GM18951 (cell line): ENCODE results near the gene CACNA2D1.

Experiments
- POLR2A ChIP-seq: IDR thresholded peaks from 4 replicates; pipeline ENCODE4 v1.6.1; 2011; ENCODE audit warnings: mild to moderate bottlenecking; ENCODE audit not compliant: insufficient read length, insufficient read depth; ENCODE audit errors: extremely low read depth
- in situ Hi-C: fragments of 300-500 bp; cut with MboI; formaldehyde crosslinking; loops from one replicate; pipeline ENCODE4 v1.12.0; 2022; ENCODE audit warnings: low sequenced_read_pairs, mixed read lengths, inconsistent platforms; ENCODE audit not compliant: unreplicated experiment

CACNA2D1 gene

DNA sequence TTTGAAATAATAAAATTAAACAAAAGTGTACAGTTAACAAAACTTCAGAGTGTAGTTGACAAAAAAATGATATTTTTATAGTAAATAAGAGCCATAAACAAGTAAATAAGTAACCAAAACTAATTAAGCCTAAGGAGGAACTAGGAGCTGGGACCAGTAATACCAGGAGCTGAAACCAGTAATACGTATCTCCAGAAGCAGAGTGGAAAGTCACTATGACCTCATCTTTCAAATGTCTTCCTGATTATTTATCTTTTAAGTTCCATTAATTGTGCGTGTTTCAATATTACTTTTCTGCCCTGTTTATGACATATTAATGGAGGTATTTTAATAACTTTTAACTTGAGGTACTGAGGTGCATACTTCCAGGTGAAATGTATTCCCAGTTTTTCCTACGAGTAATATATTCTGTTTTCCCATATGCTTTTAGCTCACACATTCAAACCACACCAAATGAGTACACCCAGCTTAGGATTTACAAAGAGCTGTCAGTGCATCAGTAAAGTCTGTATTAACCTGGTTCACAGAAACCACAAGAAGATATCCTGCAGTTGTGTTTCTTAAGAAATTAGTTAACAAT lies 390.0 kb downstream of the CACNA2D1 start:
- in situ Hi-C loops = no loop called here
- TF ChIP-seq POLR2A = no peak

DNA sequence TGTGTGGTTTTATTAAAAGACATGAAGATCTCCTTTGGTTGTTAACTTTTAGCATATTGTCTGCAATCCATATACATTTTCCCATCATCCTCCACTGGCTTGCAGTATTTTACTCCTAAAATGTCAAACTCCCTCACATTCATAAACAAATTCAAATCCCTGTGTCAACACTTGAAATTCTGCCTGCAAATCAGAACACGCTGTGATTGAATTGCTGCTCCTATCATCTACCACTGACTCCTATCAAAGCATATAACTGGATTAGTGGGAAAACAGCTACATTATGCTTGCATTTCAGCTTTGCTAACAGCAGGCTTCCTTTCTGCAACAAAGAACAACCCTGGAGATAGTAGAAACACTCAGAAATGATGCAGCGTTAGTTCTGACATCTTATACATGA lies 392.0 kb downstream of the CACNA2D1 start:
- in situ Hi-C loops = no loop called here
- no peak for TF ChIP-seq POLR2A

DNA sequence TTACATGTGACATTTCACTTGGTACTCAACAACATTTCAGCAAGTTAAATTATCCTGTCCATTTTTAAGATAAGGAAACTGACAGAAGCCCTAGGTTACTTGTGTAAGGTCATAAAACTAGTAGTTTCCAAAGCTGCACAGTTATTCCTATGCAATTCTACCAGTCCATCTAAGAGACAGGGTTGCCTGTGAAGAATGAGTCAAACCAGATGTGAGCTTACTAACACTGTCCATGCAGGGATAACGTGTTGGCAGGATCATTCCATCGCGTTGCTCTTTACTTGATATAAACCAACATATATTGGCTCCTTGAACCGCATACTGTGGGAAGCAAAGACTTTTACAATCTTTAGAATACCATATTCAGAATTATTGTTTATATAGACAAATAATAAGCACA lies 392.8 kb downstream of the CACNA2D1 start:
- TF ChIP-seq POLR2A = no peak
- in situ Hi-C loops = no loop called here

DNA sequence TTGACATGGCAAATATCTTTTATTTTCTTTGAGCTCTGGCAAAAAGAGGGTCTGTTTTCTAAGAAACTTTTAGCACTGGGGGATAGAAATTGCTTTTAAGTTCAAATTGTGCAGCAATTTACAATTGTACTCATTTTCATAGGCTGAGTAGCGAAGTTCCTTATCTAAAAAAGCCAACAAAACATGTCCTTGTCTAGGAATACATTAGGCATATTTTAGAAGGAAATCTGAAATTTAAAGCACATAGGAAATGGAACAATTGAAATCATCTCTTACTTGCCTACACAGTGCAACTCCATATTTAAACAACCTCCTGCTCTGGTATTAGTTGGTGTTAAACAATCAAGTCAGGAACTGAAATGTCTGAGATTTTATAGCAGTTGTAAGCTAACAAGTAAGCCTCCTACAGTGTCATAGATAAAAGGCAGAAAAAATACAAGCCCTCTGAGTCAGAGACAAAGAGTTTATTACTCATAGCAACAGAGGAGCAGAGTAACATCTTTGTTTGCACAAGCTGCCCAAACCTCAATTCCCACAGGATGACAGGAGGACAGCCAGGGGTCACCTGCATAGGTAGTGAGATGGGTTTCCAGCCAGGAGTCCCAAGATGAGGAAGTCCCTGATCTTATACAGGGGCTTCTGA lies 393.6 kb downstream of the CACNA2D1 start:
- in situ Hi-C loops = loop anchor here (25.0 kb wide), 1 partner anchor 537 kb away; no protein-coding TSS in a partner anchor
- no peak for TF ChIP-seq POLR2A

DNA sequence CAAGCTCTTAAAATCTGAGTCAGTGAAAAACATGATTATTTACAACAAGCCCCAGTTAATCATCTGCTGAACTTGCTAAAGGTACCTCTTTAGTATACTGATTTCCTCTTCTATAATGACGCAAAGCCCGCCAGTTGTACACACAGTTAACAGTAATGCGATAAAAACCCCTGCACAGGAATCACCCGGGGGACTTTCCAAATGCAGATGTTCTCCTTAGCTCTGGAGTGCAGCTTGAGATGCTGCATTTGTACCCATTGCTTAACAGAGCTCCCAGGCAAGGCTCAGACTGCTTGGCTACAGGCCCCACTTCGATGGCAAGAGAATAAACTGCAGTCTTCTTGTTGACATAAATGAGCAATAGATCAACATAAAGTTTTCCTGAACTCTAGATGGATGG lies 394.1 kb downstream of the CACNA2D1 start:
- in situ Hi-C loops = loop anchor here (25.0 kb wide), 1 partner anchor 538 kb away; no protein-coding TSS in a partner anchor
- no peak for TF ChIP-seq POLR2A

DNA sequence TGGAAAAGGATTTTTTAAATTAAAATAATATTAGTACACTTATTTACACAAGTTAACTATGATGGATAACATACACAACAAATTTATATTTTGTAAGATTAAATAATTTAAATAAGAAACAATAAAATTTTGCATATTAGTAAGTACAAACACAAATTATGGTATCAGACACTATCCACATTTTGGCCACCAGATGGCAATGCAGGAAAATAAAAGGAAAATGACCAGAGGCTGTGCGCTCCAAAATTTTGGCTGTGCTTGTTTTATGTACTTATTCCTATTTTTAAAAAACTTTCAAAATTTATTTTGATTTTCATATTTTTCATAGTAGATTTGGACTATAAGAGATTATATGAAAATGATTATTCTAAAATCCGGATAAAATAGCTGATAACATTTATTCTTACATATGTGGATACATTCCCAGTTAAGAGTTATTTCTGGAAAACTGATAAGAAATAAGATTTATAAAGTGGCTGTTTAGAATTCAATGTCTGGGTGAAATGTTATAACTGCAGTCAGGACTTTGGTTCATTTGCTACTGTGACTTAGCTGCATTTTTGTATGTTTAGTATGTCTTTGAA lies 399.0 kb downstream of the CACNA2D1 start:
- no peak for TF ChIP-seq POLR2A
- in situ Hi-C loops = loop anchor here (25.0 kb wide), 1 partner anchor 543 kb away; no protein-coding TSS in a partner anchor

DNA sequence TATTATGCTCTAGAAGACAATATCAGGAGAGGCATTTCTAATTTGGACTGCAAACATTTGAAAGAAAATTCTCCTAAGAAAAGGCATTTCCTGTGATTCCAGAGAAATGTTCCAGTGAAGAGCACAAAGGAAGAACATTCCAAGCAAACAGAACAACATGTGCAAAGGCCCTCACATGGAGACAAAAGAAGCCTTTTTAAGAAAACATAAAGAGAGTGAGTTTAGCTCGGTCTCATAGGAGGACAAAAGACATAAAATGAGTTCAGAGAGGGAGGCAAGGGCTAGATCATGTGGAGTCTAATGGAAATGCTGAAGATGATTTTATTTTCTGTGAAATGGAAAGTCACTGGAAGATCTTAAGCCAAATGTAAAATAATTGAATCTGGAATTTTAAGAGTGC lies 404.0 kb downstream of the CACNA2D1 start:
- TF ChIP-seq POLR2A = no peak

DNA sequence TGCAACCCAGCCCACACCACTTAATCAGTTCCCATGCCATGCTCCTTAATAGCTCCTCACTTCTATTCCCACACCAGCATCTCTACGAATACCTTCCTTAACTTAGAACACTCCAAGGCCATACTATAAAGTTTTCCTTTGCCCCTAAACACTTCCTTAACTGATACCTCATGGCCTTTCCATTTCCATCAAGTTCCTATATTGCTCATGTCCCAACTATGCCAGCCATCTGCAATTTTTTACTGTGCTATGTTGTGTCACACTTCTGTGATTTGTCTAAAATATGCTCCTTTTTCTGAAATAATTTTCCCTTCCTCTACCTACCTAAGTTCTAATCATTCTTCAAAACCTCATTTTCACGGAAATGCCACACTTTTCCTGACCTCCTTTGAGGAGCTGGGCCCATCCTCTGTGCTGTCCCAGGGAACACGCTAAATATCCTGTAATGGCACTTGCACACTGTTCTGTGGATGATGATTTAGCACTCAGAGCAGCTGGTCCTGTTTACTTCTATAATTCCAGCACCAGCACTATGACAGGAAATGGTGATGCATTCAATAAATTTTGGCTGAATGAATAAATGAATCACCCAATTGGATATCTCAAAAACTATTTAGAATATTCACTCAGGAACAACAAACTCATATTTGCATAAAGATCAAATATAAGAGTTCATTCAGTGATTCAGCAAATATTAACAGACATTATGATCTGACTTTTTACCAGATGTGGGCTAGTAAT lies 407.3 kb downstream of the CACNA2D1 start:
- TF ChIP-seq POLR2A = no peak
- in situ Hi-C loops = loop anchor here (25.0 kb wide), 1 partner anchor 551 kb away; no protein-coding TSS in a partner anchor

More for the DNA sequence above, 404.0 kb downstream of the CACNA2D1 start:
- in situ Hi-C loops = loop anchor here (25.0 kb wide), 1 partner anchor 548 kb away; no protein-coding TSS in a partner anchor

DNA sequence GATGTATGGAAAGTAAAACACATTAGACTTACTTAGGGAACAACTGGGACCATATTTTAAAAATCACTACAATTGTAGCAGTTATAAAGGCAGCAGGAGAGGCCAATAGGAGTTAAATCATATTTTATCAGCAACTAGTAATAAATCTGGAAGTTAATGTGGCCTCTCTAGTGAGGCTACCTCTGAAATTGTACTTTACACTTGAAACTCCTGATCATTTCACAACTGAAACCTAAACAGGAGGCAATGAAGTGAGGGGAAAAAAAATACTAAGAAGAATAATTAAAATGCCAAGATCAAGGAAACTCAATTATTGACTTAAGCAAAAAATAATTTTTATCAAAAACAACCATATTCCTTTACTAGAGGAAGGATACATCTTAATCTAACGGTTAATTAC lies 408.1 kb downstream of the CACNA2D1 start:
- TF ChIP-seq POLR2A = no peak
- in situ Hi-C loops = loop anchor here (25.0 kb wide), 1 partner anchor 552 kb away; no protein-coding TSS in a partner anchor

DNA sequence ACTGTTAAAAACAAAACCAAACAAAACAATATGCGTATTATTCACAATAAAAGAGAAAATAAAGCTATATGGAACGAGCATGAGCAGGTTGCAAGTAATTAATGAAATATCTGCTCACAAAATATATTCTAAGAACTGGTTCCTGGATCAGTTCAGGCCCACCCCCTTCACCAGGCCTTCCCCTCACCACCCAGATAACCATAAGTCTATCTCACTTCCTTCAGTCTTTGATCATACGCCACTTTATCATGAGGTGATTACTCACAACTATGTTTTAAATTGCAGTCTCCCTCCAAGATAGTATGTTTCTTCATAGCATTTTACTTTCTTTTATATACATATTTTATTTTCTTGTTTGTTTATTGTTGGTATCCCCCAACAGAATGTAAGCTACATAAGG lies 410.7 kb downstream of the CACNA2D1 start:
- in situ Hi-C loops = loop anchor here (25.0 kb wide), 1 partner anchor 554 kb away; no protein-coding TSS in a partner anchor
- TF ChIP-seq POLR2A = no peak

DNA sequence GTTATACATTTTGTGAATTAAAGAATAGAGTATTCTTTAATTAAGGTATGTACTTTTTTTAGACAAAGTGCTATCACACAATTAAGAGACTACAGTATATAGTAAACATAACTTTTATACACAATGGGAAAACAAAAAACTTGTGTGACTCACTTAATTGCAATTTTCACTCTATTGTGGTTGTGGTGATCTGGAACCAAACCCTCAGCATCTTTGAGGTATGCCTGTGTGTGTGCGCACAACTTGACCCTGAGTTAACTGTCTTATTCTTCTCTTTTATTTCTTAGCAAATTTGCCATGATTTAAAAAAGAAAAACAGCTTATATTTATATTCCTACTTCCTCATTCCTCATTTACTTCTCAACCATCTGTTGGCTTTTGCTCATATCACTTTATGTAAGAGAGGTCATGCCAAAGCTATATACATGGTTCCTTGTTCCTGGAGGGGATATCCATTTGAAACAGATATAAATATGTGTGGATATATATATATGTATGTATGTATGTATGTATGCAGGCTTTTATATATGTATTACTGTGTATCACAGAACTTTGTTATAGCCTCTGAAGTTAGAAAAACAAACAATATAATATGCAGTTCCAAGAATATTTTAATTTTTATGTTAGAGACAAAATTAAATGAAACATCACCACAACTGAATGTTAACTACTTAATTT lies 414.2 kb downstream of the CACNA2D1 start:
- in situ Hi-C loops = loop anchor here (25.0 kb wide), 1 partner anchor 558 kb away; no protein-coding TSS in a partner anchor
- no peak for TF ChIP-seq POLR2A

DNA sequence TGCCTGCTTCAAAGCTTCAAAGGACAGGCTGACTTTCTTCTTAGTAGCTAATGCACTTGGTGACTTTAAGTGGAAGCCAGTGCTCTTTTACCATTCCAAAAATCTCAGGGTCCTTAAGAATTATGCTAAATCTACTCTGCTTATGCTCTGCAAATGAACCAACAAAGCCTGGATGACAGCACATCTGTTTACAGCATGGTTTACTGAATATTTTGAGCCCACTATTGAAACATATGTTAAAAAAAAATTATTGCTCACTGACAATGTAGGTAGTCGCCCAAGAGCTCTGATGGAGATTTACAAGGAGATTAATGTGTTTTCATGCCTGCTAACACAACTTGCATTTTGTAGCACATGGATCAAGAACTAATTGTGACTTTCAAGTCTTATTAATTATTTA lies 415.5 kb downstream of the CACNA2D1 start:
- in situ Hi-C loops = loop anchor here (25.0 kb wide), 1 partner anchor 559 kb away; no protein-coding TSS in a partner anchor
- no peak for TF ChIP-seq POLR2A
